ENCODE measurements around the gene GNA14.

GNA14 gene

DNA sequence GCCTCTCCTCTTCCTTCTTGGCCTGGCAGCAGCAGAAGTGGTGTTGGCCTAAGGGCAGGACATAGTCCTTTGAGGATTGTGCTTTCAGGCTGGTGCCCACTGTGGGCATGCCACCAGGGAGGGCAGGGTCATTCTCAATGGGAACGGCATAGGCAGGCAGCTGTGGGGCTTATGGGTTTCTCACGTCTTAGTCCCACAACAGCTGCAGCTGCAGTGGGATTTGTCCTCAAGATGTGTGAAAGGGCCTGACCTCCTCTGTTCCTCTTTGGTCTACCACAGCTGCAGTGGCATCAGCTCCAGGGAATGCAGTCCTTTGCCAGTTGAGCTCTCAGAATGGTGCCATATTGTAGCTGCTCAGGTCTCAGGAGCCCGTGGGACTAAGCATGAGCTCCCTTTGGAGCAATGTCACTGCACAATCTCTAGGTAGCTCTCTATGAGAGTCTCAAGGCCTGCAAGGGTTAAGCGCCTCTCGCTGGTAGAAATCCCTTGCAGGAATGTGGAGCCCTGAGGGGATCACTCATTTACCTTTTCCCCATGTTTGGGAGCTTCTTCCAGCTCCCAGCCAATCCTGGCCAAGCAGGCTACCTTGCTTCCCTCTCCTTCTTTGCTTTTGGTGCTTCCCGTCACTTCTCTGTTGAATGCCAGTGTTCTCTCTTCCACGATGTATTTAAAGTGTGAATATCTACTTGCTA is 104.8 kb downstream of the GNA14 start:
- TF ChIP-seq GATA3 (IDR thresholded peaks at IDR 0.05; ENCODE audit: low read depth, low read length) (no peak), GATA2 (IDR thresholded peaks at IDR 0.05; ENCODE audit: low read depth, low read length) (no peak)

- TF ChIP-seq GATA2 (IDR thresholded peaks at IDR 0.05; ENCODE audit: low read depth, low read length) (no peak), GATA3 (IDR thresholded peaks at IDR 0.05; ENCODE audit: low read depth, low read length) (no peak)
These were observed 106.5 kb downstream of the GNA14 start for GRCh38 chr9:77541600-77541999.

- TF ChIP-seq GATA3 (IDR thresholded peaks at IDR 0.05; ENCODE audit: low read depth, low read length) (no peak), GATA2 (IDR thresholded peaks at IDR 0.05; ENCODE audit: low read depth, low read length) (no peak)
These were observed 107.1 kb downstream of the GNA14 start for GRCh38 chr9:77541055-77541454.

GRCh38 chr9:77534376-77535057 is 113.6 kb downstream of the GNA14 start:
- TF ChIP-seq GATA3 (IDR thresholded peaks at IDR 0.05; ENCODE audit: low read depth, low read length) = no peak
- no peak for TF ChIP-seq GATA2 (IDR thresholded peaks at IDR 0.05; ENCODE audit: low read depth, low read length)

- TF ChIP-seq GATA3 (IDR thresholded peaks at IDR 0.05; ENCODE audit: low read depth, low read length) = no peak
- no peak for TF ChIP-seq GATA2 (IDR thresholded peaks at IDR 0.05; ENCODE audit: low read depth, low read length)
These were observed 114.5 kb downstream of the GNA14 start for GRCh38 chr9:77533671-77534070.

GRCh38 chr9:77532607-77533006 is 115.5 kb downstream of the GNA14 start:
- TF ChIP-seq GATA2 (IDR thresholded peaks at IDR 0.05; ENCODE audit: low read depth, low read length) (no peak), GATA3 (IDR thresholded peaks at IDR 0.05; ENCODE audit: low read depth, low read length) (no peak)

- TF ChIP-seq GATA3 (IDR thresholded peaks at IDR 0.05; ENCODE audit: low read depth, low read length) (no peak), GATA2 (IDR thresholded peaks at IDR 0.05; ENCODE audit: low read depth, low read length) (no peak)
These were observed 116.7 kb downstream of the GNA14 start for GRCh38 chr9:77531400-77531799.

GRCh38 chr9:77523891-77524290 is 124.2 kb downstream of the GNA14 start:
- TF ChIP-seq GATA3 (IDR thresholded peaks at IDR 0.05; ENCODE audit: low read depth, low read length) (no peak), GATA2 (IDR thresholded peaks at IDR 0.05; ENCODE audit: low read depth, low read length) (no peak)

- TF ChIP-seq GATA2 (IDR thresholded peaks at IDR 0.05; ENCODE audit: low read depth, low read length) (no peak), GATA3 (IDR thresholded peaks at IDR 0.05; ENCODE audit: low read depth, low read length) (no peak)
These were observed 127.0 kb downstream of the GNA14 start for GRCh38 chr9:77521091-77521490.

GRCh38 chr9:77518688-77519087 is 129.4 kb downstream of the GNA14 start:
- no peak for TF ChIP-seq GATA3 (IDR thresholded peaks at IDR 0.05; ENCODE audit: low read depth, low read length)
- TF ChIP-seq GATA2 (IDR thresholded peaks at IDR 0.05; ENCODE audit: low read depth, low read length) = no peak

GRCh38 chr9:77516781-77517180 is 131.3 kb downstream of the GNA14 start:
- no peak for TF ChIP-seq GATA2 (IDR thresholded peaks at IDR 0.05; ENCODE audit: low read depth, low read length)

DNA sequence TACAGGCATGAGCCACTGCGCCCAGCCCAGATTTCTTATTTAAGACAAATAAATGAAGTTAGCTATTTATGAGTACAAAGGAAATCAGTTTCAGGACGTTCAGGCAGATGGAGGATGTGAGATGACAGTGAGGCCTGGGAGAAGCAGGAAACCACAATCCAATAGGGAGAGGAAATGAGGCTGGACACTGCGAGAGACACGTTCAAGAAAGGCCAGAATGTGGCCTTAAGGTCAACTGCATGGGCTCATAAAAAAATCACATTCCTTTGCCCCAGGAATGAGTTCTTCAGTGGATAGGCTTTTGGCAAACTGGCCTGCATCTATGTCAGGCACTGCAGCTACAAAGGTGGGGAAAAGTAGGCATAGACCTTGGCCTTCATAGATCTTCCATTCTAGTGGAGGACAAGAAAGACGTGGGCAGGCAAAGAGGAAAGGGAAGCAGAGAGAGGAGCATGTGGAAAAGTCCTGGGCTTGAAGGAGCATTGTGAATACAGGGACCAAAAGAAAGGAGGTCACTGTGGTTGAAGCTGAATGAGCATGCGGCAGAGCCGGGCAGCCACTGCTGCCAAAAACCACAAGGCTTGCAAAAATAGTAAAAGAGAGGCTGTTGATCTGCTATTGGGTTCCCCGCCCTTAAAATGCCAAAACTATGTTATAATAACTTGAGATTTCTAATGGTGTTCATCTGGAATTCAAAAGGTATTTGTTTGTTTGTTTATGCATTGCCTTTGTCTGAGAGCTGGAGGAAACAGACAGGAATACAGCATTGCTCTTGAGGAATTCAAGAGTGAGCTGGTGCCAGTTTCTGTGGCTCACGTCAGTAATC is 133.0 kb downstream of the GNA14 start:
- TF ChIP-seq GATA2 (IDR thresholded peaks at IDR 0.05; ENCODE audit: low read depth, low read length) = no peak
- TF ChIP-seq GATA3 (IDR thresholded peaks at IDR 0.05; ENCODE audit: low read depth, low read length) = no peak

GRCh38 chr9:77513457-77513856 is 134.7 kb downstream of the GNA14 start:
- TF ChIP-seq GATA3 (IDR thresholded peaks at IDR 0.05; ENCODE audit: low read depth, low read length) (no peak), GATA2 (IDR thresholded peaks at IDR 0.05; ENCODE audit: low read depth, low read length) (no peak)

- no peak for TF ChIP-seq GATA2 (IDR thresholded peaks at IDR 0.05; ENCODE audit: low read depth, low read length)
- no peak for TF ChIP-seq GATA3 (IDR thresholded peaks at IDR 0.05; ENCODE audit: low read depth, low read length)
These were observed 135.2 kb downstream of the GNA14 start for GRCh38 chr9:77512876-77513275.

Measured in SH-SY5Y (cell line).